GM23338 (cell line): ENCODE data around the gene KCNH4. TPM values are rescaled to one million over a fixed set of nuclear protein-coding genes. Genes with fewer than 3 reads are reported as not detected.

Source experiments
- ATAC-seq: fragments of 200-7000 bp; cut with Tn5 transposase; 3 replicates; pipeline ENCODE4 v1.9.1; 2020
- DNase-seq: peaks from one replicate; pipeline ENCODE4 v3.0.0-alpha.2; 2015; ENCODE audit warnings: low spot score
- H2AFZ ChIP-seq: fragments of 200-600 bp; sonication (generic); 2 replicates; pipeline ENCODE4 v1.8.0; 2016; ENCODE audit warnings: antibody characterized with exemption, mild to moderate bottlenecking, moderate library complexity
- H3F3A ChIP-seq: fragments of 200-600 bp; sonication (generic); replicated peaks from 2 replicates; pipeline ENCODE4 v1.8.0; 2017; ENCODE audit warnings: antibody characterized with exemption, mixed run types, low read depth
- H3K27ac ChIP-seq: fragments of 200-600 bp; sonication (generic); 2 replicates; pipeline ENCODE4 v1.6.1; 2016; ENCODE audit warnings: low read depth
- H3K27me3 ChIP-seq: fragments of 200-600 bp; sonication (generic); 2 replicates; pipeline ENCODE4 v1.8.0; 2016; ENCODE audit warnings: mild to moderate bottlenecking, mixed run types, moderate library complexity; ENCODE audit not compliant: insufficient read depth
- H3K36me3 ChIP-seq: fragments of 200-600 bp; sonication (generic); 2 replicates; pipeline ENCODE4 v1.8.0; 2016; ENCODE audit warnings: mild to moderate bottlenecking; ENCODE audit not compliant: insufficient read depth
- H3K4me1 ChIP-seq: fragments of 200-600 bp; sonication (generic); 2 replicates; pipeline ENCODE4 v1.8.0; 2016; ENCODE audit warnings: mild to moderate bottlenecking, moderate library complexity; ENCODE audit not compliant: insufficient read depth
- H3K4me2 ChIP-seq: fragments of 200-600 bp; sonication (generic); 2 replicates; pipeline ENCODE4 v1.7.1; 2017; ENCODE audit warnings: mixed run types
- H3K4me3 ChIP-seq: fragments of 200-600 bp; sonication (generic); 2 replicates; pipeline ENCODE4 v1.6.1; 2016; ENCODE audit warnings: mixed run types
- H3K79me2 ChIP-seq: fragments of 200-600 bp; sonication (generic); replicated peaks from 2 replicates; pipeline ENCODE4 v1.8.0; 2017; ENCODE audit warnings: mild to moderate bottlenecking; ENCODE audit not compliant: insufficient read depth
- H3K9me2 ChIP-seq: fragments of 200-600 bp; sonication (generic); 2 replicates; pipeline ENCODE4 v1.8.0; 2017; ENCODE audit not compliant: insufficient read depth
- H4K20me1 ChIP-seq: fragments of 200-600 bp; sonication (generic); replicated peaks from 2 replicates; pipeline ENCODE4 v1.8.0; 2017; ENCODE audit warnings: mild to moderate bottlenecking; ENCODE audit not compliant: insufficient read depth
- H3K27ac Mint-ChIP-seq: 2 replicates; pipeline ENCODE4 v1.8.0; 2020; ENCODE audit warnings: inconsistent platforms, mild to moderate bottlenecking, moderate library complexity, mixed read lengths
- H3K27me3 Mint-ChIP-seq: 3 replicates; pipeline ENCODE4 v1.8.0; 2022; ENCODE audit warnings: low read depth, mild to moderate bottlenecking, moderate library complexity, mixed read lengths, inconsistent platforms; ENCODE audit not compliant: insufficient read depth, poor library complexity
- H3K36me3 Mint-ChIP-seq: 3 replicates; pipeline ENCODE4 v1.8.0; 2021; ENCODE audit warnings: low read depth, mild to moderate bottlenecking, inconsistent platforms, moderate library complexity, mixed read lengths
- H3K4me1 Mint-ChIP-seq: 3 replicates; pipeline ENCODE4 v1.8.0; 2020; ENCODE audit warnings: mild to moderate bottlenecking, inconsistent platforms, mixed read lengths
- H3K4me3 Mint-ChIP-seq: 3 replicates; pipeline ENCODE4 v1.8.0; 2021; ENCODE audit warnings: moderate library complexity, mild to moderate bottlenecking, inconsistent platforms, mixed read lengths
- H3K9me3 Mint-ChIP-seq: 3 replicates; pipeline ENCODE4 v1.8.0; 2020; ENCODE audit warnings: moderate library complexity, mild to moderate bottlenecking, inconsistent platforms, mixed read lengths
- CREB1 ChIP-seq: fragments of 250-450 bp; sonication (Bioruptor Pico); IDR thresholded peaks from 2 replicates; pipeline ENCODE4 v1.5.0; 2020; ENCODE audit warnings: low read depth, mild to moderate bottlenecking, moderate library complexity
- EZH2phosphoT487 ChIP-seq: fragments of 200-600 bp; sonication (generic); IDR thresholded peaks from one replicate; pipeline ENCODE4 v1.8.1; 2018; ENCODE audit warnings: antibody characterized with exemption; ENCODE audit not compliant: unreplicated experiment
- JUNB ChIP-seq: IDR thresholded peaks from one replicate; pipeline ENCODE4 v1.6.1; 2016; ENCODE audit warnings: antibody characterized with exemption; ENCODE audit not compliant: unreplicated experiment
- ZNF114 ChIP-seq: fragments of 250-450 bp; sonication (Bioruptor Pico); IDR thresholded peaks from 2 replicates; pipeline ENCODE4 v1.5.0; 2020; ENCODE audit warnings: mild to moderate bottlenecking, moderate library complexity
- ZNF331 ChIP-seq: fragments of 250-450 bp; sonication (Bioruptor Pico); IDR thresholded peaks from 2 replicates; pipeline ENCODE4 v1.5.0; 2020; ENCODE audit warnings: low read depth, mild to moderate bottlenecking, moderate library complexity
- polyA plus RNA-seq: library from polyadenylated mRNA; unstranded; fragments of >200 nt; fragmentation: Nextera tagmentation; extraction: Ambion mirVana; gene quantifications from 2 replicates; pipeline ENCODE4 v1.2.1, GENCODE V29; 2016
- total RNA-seq: library from RNA; depleted of rRNA; stranded (reverse); fragments of >200 nt; shearing (Covaris generic); gene quantifications from 2 replicates; pipeline ENCODE4 v1.2.3, GENCODE V29; 2014
- TF ChIP-seq, protein P1 (sequence below): fragments of 250-450 bp; sonication (Bioruptor Pico); IDR thresholded peaks from 2 replicates; pipeline ENCODE4 v1.5.0; 2020; ENCODE audit warnings: mild to moderate bottlenecking, moderate library complexity
- TF ChIP-seq, protein P2 (sequence below), 2 experiments: fragments of 200-600 bp in 1 of 2; sonication (generic) in 1 of 2; conservative IDR thresholded peaks; 2 replicates each; pipeline versions ENCODE4 v1.5.1 to v1.6.1; 2016 to 2017; ENCODE audit warnings: antibody characterized with exemption in 2 of 2, low read depth in 2 of 2, mild to moderate bottlenecking in 2 of 2, moderate library complexity in 1 of 2

KCNH4 gene
- total and polyA plus RNA-seq, 2 experiments from 2014 or later, result 0.08 to 0.49 TPM

DNA sequence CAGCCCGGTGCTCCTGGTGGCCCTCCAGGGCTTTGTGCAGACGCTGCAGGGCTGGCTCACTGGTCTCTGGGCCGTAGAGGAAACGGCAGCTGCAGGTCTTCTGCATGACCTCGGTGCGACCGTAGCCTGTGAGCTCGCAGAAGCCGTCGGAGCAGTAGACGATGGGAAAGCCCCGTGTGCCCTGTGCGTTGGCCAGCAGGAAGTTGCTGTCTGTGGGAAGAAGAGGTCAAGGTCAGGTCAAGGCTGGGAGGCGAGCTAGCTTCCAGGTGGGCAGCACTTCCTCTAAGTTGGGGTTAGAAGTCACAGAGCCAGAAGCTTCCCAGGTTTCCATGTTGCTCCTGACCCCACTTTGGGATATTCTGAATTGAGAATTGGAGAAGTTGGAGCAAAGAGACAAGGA lies 2.1 kb downstream of the KCNH4 start:
- H4K20me1 ChIP-seq, result peaks cover 4% of the 10 kb centered on the region; the same call in 1 of the 2 replicates
- no peak for ATAC-seq
- peak; percentile 20 for DNase-seq
- Mint-ChIP-seq H3K27ac (no peak overlapping the region), H3K36me3 (no peaks in the 10 kb centered on the region), H3K4me1 (peaks cover 18% of the 10 kb centered on the region), H3K27me3 (peaks cover 40% of the 10 kb centered on the region), H3K4me3 (no peak overlapping the region), H3K9me3 (no peaks in the 10 kb centered on the region; the same call in 2 of the 3 replicates)
- TF ChIP-seq ZNF114 (CRISPR knock-in tag) (no peak), EZH2phosphoT487 (no peak), JUNB (no peak)
- TF ChIP-seq, protein P1, sequence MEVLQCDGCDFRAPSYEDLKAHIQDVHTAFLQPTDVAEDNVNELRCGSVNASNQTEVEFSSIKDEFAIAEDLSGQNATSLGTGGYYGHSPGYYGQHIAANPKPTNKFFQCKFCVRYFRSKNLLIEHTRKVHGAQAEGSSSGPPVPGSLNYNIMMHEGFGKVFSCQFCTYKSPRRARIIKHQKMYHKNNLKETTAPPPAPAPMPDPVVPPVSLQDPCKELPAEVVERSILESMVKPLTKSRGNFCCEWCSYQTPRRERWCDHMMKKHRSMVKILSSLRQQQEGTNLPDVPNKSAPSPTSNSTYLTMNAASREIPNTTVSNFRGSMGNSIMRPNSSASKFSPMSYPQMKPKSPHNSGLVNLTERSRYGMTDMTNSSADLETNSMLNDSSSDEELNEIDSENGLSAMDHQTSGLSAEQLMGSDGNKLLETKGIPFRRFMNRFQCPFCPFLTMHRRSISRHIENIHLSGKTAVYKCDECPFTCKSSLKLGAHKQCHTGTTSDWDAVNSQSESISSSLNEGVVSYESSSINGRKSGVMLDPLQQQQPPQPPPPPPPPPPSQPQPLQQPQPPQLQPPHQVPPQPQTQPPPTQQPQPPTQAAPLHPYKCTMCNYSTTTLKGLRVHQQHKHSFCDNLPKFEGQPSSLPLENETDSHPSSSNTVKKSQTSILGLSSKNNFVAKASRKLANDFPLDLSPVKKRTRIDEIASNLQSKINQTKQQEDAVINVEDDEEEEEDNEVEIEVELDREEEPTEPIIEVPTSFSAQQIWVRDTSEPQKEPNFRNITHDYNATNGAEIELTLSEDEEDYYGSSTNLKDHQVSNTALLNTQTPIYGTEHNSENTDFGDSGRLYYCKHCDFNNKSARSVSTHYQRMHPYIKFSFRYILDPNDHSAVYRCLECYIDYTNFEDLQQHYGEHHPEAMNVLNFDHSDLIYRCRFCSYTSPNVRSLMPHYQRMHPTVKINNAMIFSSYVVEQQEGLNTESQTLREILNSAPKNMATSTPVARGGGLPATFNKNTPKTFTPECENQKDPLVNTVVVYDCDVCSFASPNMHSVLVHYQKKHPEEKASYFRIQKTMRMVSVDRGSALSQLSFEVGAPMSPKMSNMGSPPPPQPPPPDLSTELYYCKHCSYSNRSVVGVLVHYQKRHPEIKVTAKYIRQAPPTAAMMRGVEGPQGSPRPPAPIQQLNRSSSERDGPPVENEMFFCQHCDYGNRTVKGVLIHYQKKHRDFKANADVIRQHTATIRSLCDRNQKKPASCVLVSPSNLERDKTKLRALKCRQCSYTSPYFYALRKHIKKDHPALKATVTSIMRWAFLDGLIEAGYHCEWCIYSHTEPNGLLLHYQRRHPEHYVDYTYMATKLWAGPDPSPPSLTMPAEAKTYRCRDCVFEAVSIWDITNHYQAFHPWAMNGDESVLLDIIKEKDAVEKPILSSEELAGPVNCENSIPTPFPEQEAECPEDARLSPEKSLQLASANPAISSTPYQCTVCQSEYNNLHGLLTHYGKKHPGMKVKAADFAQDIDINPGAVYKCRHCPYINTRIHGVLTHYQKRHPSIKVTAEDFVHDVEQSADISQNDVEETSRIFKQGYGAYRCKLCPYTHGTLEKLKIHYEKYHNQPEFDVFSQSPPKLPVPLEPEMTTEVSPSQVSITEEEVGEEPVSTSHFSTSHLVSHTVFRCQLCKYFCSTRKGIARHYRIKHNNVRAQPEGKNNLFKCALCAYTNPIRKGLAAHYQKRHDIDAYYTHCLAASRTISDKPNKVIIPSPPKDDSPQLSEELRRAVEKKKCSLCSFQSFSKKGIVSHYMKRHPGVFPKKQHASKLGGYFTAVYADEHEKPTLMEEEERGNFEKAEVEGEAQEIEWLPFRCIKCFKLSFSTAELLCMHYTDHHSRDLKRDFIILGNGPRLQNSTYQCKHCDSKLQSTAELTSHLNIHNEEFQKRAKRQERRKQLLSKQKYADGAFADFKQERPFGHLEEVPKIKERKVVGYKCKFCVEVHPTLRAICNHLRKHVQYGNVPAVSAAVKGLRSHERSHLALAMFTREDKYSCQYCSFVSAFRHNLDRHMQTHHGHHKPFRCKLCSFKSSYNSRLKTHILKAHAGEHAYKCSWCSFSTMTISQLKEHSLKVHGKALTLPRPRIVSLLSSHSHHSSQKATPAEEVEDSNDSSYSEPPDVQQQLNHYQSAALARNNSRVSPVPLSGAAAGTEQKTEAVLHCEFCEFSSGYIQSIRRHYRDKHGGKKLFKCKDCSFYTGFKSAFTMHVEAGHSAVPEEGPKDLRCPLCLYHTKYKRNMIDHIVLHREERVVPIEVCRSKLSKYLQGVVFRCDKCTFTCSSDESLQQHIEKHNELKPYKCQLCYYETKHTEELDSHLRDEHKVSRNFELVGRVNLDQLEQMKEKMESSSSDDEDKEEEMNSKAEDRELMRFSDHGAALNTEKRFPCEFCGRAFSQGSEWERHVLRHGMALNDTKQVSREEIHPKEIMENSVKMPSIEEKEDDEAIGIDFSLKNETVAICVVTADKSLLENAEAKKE (CRISPR knock-in tag), result no peak
- peaks cover 3% of the 10 kb centered on the region; the same call in 1 of the 2 replicates for H3K4me1 ChIP-seq
- H3K27me3 ChIP-seq, result peaks cover 29% of the 10 kb centered on the region
- H3K9me2 ChIP-seq, result no peaks in the 10 kb centered on the region
- H3K79me2 ChIP-seq, result no peaks in the 10 kb centered on the region
- no peak overlapping the region for H3K27ac ChIP-seq
- no peaks in the 10 kb centered on the region for H3K36me3 ChIP-seq
- peaks cover 10% of the 10 kb centered on the region for H3F3A ChIP-seq
- H3K4me3 ChIP-seq, result no peak overlapping the region
- H3K4me2 ChIP-seq, result no peak overlapping the region
- no peak overlapping the region for H2AFZ ChIP-seq

DNA sequence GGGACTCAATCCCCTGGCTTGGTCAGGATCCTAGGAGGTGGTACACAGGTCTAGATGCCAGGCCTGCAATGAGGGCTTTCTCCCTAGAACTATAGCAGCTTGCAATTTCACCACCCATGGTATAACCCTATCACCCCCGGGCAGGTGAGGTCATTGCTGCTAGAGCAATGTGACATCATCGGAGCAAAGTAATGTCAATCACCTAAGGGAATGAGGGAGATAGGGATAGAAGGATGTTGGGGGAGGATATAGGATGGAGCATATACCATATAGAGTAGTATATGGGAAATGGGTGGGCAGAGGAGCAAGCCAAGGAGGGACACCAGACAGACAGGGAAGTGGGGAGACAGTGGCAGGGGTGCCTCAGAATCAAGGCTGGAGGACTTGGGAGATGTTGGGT lies 3.3 kb downstream of the KCNH4 start:
- no peaks in the 10 kb centered on the region for H3K36me3 Mint-ChIP-seq
- no peak overlapping the region for H3K27ac Mint-ChIP-seq
- Histone ChIP-seq H3K4me3 (no peak overlapping the region), H2AFZ (no peak overlapping the region), H3K79me2 (no peaks in the 10 kb centered on the region), H3K27ac (no peak overlapping the region), H3F3A (peaks cover 5% of the 10 kb centered on the region; the same call in 1 of the 2 replicates), H3K9me2 (no peaks in the 10 kb centered on the region), H3K4me2 (no peak overlapping the region), H3K27me3 (peaks cover 18% of the 10 kb centered on the region), H3K4me1 (0 out of 2 replicates have a peak, but pooled peaks cover 3% of the 10 kb centered on the region), H3K36me3 (no peaks in the 10 kb centered on the region), H4K20me1 (peaks cover 4% of the 10 kb centered on the region; the same call in 1 of the 2 replicates)
- ATAC-seq, result no peak
- H3K9me3 Mint-ChIP-seq, result no peaks in the 10 kb centered on the region; the same call in 2 of the 3 replicates
- peaks cover 9% of the 10 kb centered on the region for H3K4me1 Mint-ChIP-seq
- no peak for DNase-seq
- peaks cover 28% of the 10 kb centered on the region for H3K27me3 Mint-ChIP-seq
- no peak overlapping the region for H3K4me3 Mint-ChIP-seq
- TF ChIP-seq ZNF331 (CRISPR knock-in tag), result no peak
- TF ChIP-seq CREB1 (CRISPR knock-in tag), result no peak
- TF ChIP-seq, protein P2, sequence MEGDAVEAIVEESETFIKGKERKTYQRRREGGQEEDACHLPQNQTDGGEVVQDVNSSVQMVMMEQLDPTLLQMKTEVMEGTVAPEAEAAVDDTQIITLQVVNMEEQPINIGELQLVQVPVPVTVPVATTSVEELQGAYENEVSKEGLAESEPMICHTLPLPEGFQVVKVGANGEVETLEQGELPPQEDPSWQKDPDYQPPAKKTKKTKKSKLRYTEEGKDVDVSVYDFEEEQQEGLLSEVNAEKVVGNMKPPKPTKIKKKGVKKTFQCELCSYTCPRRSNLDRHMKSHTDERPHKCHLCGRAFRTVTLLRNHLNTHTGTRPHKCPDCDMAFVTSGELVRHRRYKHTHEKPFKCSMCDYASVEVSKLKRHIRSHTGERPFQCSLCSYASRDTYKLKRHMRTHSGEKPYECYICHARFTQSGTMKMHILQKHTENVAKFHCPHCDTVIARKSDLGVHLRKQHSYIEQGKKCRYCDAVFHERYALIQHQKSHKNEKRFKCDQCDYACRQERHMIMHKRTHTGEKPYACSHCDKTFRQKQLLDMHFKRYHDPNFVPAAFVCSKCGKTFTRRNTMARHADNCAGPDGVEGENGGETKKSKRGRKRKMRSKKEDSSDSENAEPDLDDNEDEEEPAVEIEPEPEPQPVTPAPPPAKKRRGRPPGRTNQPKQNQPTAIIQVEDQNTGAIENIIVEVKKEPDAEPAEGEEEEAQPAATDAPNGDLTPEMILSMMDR (conservative IDR thresholded peaks at IDR 0.05; ENCODE audit: low read depth in 2 of 2), result no peak
